T-helper 17 cell (primary cell): Measurements from ENCODE around the gene KMT2C. TPM values are rescaled to one million over a fixed set of nuclear protein-coding genes. Genes with fewer than 3 reads are reported as not detected.
"Not testable (repeated sequence)": the region's sequence is repeated elsewhere in the genome, so short reads cannot be mapped to it uniquely, and the experiment has no call there.

Source experiments
- ATAC-seq: fragments of 150-1000 bp; cut with Tn5 transposase; 2 replicates; pipeline ENCODE4 v1.10.0; 2021; ENCODE audit warnings: mild to moderate bottlenecking, moderate library complexity
- DNase-seq, 3 donors: peaks; one replicate each; pipeline versions ENCODE4 v3.0.0 to v3.0.0-alpha.2; 2020 to 2021
- H3K9me3 ChIP-seq: one replicate; pipeline ENCODE4 v1.7.0; 2013; ENCODE audit warnings: low read length, mild to moderate bottlenecking; ENCODE audit not compliant: control insufficient read depth, poor library complexity, severe bottlenecking
- H3K27ac Mint-ChIP-seq: one replicate; pipeline ENCODE4 v1.8.0; 2022; ENCODE audit warnings: mild to moderate bottlenecking, moderate library complexity, mixed read lengths
- H3K27me3 Mint-ChIP-seq: one replicate; pipeline ENCODE4 v1.8.0; 2022; ENCODE audit warnings: mixed read lengths
- H3K36me3 Mint-ChIP-seq: one replicate; pipeline ENCODE4 v1.8.0; 2022; ENCODE audit warnings: low read depth, mixed read lengths
- H3K4me1 Mint-ChIP-seq: one replicate; pipeline ENCODE4 v1.8.0; 2022; ENCODE audit warnings: mild to moderate bottlenecking, mixed read lengths
- H3K4me3 Mint-ChIP-seq: one replicate; pipeline ENCODE4 v1.8.0; 2022; ENCODE audit warnings: mild to moderate bottlenecking, moderate library complexity, mixed read lengths
- total RNA-seq, 4 donors: library from RNA in 2 of 4; stranded (reverse) in 2 of 4; gene quantifications; one replicate each; pipeline ENCODE4 v1.2.3 and lab custom pipeline; 2022 to 2026

KMT2C gene
- 100 to 1,000 TPM; 151 to 154 TPM for total RNA-seq
- 229 to 327 reads per million in 2 donors for total RNA-seq (lab: John Stamatoyannopoulos, UW)

GRCh38 chr7:152435384-152436110, at the start of gene KMT2C:
TSS of gene KMT2C (minus strand) at chr7:152436003. CDS start at chr7:152435786, 217 bp downstream.
- DNase-seq (peak; percentile 39 to 56 (median 53)), ATAC-seq (peak; percentile 22)
- Mint-ChIP-seq H3K27ac (peak within 1 kb of the TSS; percentile 92), H3K27me3 (no peaks in the 10 kb centered on the region), H3K4me3 (peak within 1 kb of the TSS; percentile 94), H3K36me3 (no peaks in the 10 kb centered on the region), H3K4me1 (peaks cover 26% of the 10 kb centered on the region)
- H3K9me3 ChIP-seq = no peaks in the 10 kb centered on the region

DNA sequence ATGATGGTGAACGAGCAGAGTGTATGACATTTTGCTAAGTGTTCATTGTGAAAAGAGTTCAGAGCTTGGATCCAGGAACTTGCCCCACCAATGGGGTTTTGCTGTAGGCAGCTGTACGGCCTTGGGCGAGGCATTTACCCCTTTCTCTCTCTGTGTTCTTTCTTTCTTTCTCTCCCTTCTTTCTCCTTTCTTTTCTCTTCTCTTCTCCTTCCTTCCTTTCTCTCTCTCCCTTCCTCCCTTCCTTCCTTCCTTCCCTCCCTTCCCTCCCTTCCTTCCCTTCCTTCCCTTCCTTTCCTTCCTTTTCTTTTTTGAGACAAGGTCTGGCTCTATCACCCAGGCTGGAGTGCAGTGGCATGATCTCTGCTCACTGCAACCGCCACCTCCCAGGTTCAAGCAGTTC, 45.3 kb upstream of the KMT2C start:
- Mint-ChIP-seq H3K36me3 (no peaks in the 10 kb centered on the region), H3K4me3 (no peak overlapping the region), H3K27me3 (no peaks in the 10 kb centered on the region), H3K4me1 (no peaks in the 10 kb centered on the region), H3K27ac (no peak overlapping the region)
- no peak for ATAC-seq
- no peaks in the 10 kb centered on the region for H3K9me3 ChIP-seq
- no peak for DNase-seq

- Mint-ChIP-seq H3K4me1 (no peaks in the 10 kb centered on the region), H3K36me3 (no peaks in the 10 kb centered on the region)
- no peaks in the 10 kb centered on the region for H3K9me3 ChIP-seq
These were observed 44.9 kb upstream of the KMT2C start for GRCh38 chr7:152480664-152481063.

DNA sequence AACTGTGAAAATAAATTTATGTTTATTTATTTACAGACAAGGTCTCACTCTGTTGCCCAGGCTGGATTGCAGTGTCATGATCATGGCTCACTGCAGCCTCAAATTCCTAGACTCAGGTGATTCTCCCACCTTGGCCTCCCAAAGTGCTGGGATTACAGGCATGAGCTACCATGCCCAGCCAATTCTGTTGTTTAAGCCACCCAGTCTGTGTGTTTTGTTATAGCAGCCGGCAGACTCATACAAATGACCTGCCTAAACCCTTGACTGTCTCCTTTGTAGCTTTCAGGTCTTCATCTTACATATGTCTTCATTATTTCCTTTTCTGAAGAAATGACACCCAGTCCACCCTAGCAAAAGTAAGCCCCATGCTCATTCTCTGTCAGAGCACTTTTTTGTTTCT, 43.8 kb upstream of the KMT2C start:
- no peaks in the 10 kb centered on the region for H3K9me3 ChIP-seq
- H3K27ac Mint-ChIP-seq = no peak overlapping the region
- no peaks in the 10 kb centered on the region for H3K27me3 Mint-ChIP-seq
- ATAC-seq (no peak), DNase-seq (no peak)
- peaks cover 4% of the 10 kb centered on the region for H3K4me1 Mint-ChIP-seq
- H3K36me3 Mint-ChIP-seq = no peaks in the 10 kb centered on the region
- no peak overlapping the region for H3K4me3 Mint-ChIP-seq

More at GRCh38 chr7:152480664-152481063, 44.9 kb upstream of the KMT2C start:
- no peaks in the 10 kb centered on the region for H3K27me3 Mint-ChIP-seq
- ATAC-seq = no peak
- DNase-seq = no peak
- H3K27ac Mint-ChIP-seq = no peak overlapping the region
- no peak overlapping the region for H3K4me3 Mint-ChIP-seq

DNA sequence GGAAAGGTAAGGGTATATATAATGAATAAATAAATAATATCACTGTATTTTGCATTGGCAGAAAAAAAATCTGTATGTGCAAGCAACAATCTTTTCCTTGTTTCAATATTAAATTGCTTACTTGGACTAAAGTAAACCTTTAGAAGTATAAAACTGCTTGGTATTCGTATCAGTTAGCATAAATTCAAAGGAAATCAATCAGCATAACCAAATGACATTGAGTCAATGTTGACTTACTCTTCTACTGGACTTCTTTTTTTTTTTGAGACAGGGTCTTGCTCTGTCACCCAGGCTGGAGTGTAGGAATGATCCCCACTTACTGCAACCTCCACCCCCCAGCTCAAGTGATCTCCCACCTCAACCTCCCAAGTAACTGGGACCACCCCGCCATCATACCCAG, 42.3 kb upstream of the KMT2C start:
- DNase-seq (no peak), ATAC-seq (no peak)
- Mint-ChIP-seq H3K36me3 (no peaks in the 10 kb centered on the region), H3K27ac (no peak overlapping the region), H3K4me3 (no peak overlapping the region), H3K27me3 (no peaks in the 10 kb centered on the region), H3K4me1 (peaks cover 5% of the 10 kb centered on the region)
- H3K9me3 ChIP-seq = no peaks in the 10 kb centered on the region

- no peak for ATAC-seq
- Mint-ChIP-seq H3K4me3 (no peak overlapping the region), H3K27ac (no peak overlapping the region), H3K27me3 (no peaks in the 10 kb centered on the region), H3K36me3 (no peaks in the 10 kb centered on the region), H3K4me1 (peaks cover 5% of the 10 kb centered on the region)
- no peaks in the 10 kb centered on the region for H3K9me3 ChIP-seq
- DNase-seq = no peak
These were observed 41.3 kb upstream of the KMT2C start for GRCh38 chr7:152477079-152477478.

GRCh38 chr7:152476551-152476950, 40.7 kb upstream of the KMT2C start:
- no peak overlapping the region for H3K27ac Mint-ChIP-seq
- no peaks in the 10 kb centered on the region for H3K27me3 Mint-ChIP-seq
- no peaks in the 10 kb centered on the region for H3K36me3 Mint-ChIP-seq
- H3K4me3 Mint-ChIP-seq = no peak overlapping the region
- ATAC-seq = no peak
- no peaks in the 10 kb centered on the region for H3K9me3 ChIP-seq
- H3K4me1 Mint-ChIP-seq = peaks cover 5% of the 10 kb centered on the region
- DNase-seq = no peak

- H3K27ac Mint-ChIP-seq, H3K9me3 ChIP-seq, DNase-seq, H3K4me1 Mint-ChIP-seq, ATAC-seq, H3K27me3 Mint-ChIP-seq, H3K36me3 Mint-ChIP-seq, H3K4me3 Mint-ChIP-seq: not testable (repeated sequence)
These were observed 35.3 kb upstream of the KMT2C start for GRCh38 chr7:152471023-152471620.

GRCh38 chr7:152470251-152471022, 34.6 kb upstream of the KMT2C start:
- not testable (repeated sequence) for H3K9me3 ChIP-seq, H3K36me3 Mint-ChIP-seq, H3K27me3 Mint-ChIP-seq, H3K4me3 Mint-ChIP-seq, DNase-seq, H3K4me1 Mint-ChIP-seq, ATAC-seq, H3K27ac Mint-ChIP-seq

DNA sequence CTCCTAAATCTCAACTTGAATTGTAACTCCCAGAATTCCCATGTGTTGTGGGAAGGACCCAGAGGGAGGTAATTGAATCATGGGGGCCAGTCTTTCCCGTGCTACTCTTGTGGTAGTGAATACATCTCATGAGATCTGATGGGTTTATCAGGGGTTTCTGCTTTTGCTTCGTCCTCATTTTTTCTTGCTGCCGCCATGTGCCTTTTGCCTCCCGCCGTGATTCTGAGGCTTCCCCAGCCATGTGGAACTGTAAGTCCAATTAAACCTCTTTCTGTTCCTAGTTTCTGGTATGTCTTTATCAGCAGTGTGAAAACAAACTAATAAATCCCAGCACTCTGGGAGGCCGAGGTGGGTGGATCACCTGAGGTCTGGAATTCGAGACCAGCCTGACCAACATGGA, 33.8 kb upstream of the KMT2C start:
- H3K27ac Mint-ChIP-seq, H3K4me1 Mint-ChIP-seq, H3K4me3 Mint-ChIP-seq, H3K27me3 Mint-ChIP-seq, DNase-seq, ATAC-seq, H3K9me3 ChIP-seq, H3K36me3 Mint-ChIP-seq: not testable (repeated sequence)

DNA sequence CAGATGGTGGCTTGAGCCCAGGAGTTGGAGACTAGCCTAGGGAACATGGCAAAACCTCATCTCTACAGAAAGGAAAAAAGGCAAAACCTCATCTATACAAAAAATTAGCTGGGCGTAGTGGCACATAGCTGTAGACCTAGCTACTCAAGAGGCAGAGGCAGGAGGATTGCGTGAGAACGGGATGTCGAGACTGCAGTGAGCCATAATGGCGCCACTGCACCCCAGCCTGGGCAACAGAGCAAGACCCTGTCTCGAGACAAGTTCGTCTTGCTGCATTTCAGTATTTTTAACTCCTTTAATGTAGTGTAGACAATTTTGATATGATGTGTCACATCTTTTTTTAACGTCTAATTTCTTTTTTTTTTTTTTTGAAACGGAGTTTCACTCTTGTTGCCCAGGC, 31.4 kb upstream of the KMT2C start:
- H3K9me3 ChIP-seq = no peaks in the 10 kb centered on the region
- no peak overlapping the region for H3K4me3 Mint-ChIP-seq
- no peak for DNase-seq
- peaks cover 6% of the 10 kb centered on the region for H3K4me1 Mint-ChIP-seq
- ATAC-seq = no peak
- H3K27me3 Mint-ChIP-seq = no peaks in the 10 kb centered on the region
- no peak overlapping the region for H3K27ac Mint-ChIP-seq
- H3K36me3 Mint-ChIP-seq = no peaks in the 10 kb centered on the region

- DNase-seq = no peak
- Mint-ChIP-seq H3K36me3 (no peaks in the 10 kb centered on the region), H3K4me1 (peaks cover 8% of the 10 kb centered on the region), H3K4me3 (peak overlapping the region; percentile 91), H3K27me3 (no peaks in the 10 kb centered on the region), H3K27ac (peak overlapping the region; percentile 84)
- H3K9me3 ChIP-seq = no peaks in the 10 kb centered on the region
- ATAC-seq = no peak
These were observed 29.2 kb upstream of the KMT2C start for GRCh38 chr7:152465119-152465387.

DNA sequence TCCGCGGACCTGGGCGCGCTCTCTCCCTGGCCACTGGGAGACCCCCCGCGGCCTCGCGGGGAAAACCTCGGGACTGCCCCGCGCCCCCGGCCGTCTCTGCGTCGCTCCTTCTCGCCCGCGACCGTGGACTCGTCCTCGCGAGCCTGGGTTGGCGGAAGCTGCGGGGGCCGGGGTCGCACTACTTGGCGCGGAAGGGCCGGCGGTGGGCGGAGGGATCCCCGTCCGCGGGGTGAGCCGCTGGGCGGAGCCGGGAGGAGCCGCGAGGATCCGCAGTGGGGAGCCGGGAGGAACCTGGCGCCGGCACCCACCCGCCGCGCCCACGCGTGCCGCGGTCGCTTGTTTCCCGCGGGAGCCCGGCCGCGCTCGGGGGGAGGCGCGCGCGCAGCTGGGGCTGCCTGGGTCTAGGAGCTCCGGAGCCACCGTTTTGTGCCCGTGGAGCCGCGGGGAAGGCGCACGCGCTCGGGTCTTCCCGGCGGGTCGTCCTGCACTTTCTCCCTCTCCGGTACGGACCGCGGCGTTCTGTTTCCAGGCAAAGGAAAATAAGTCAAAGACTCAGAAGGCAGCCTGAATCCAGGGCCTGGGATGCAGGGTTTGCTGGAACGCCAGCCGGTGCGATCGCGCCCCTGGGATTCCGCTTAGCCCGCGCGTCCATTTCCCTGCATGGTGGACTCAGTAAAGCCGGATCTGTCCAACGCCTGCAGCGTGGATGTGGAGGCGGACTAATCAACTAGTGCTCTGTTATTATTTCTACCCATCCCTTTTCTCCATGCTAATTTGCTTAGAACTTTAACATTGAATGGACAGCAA, 28.7 kb upstream of the KMT2C start:
- ATAC-seq = peak; percentile 5
- Mint-ChIP-seq H3K36me3 (no peaks in the 10 kb centered on the region), H3K27ac (peak overlapping the region; percentile 84), H3K27me3 (no peaks in the 10 kb centered on the region), H3K4me3 (peak overlapping the region; percentile 91), H3K4me1 (peaks cover 8% of the 10 kb centered on the region)
- H3K9me3 ChIP-seq = no peaks in the 10 kb centered on the region
- peak in 2 of 3 donors; percentile 62 to 64 for DNase-seq
